HepG2 (cell line): ENCODE data around the gene NR3C2. TPM values are rescaled to one million over a fixed set of nuclear protein-coding genes. Genes with fewer than 3 reads are reported as not detected.

Source experiments
- ATAC-seq: fragments of 200-7000 bp; cut with Tn5 transposase; 3 replicates; pipeline ENCODE4 v1.9.1; 2020; ENCODE audit warnings: mild to moderate bottlenecking, moderate library complexity
- BruUV-seq: library from RNA; stranded (reverse); fragments of 400-500 nt; replicated peaks from 2 replicates; lab custom pipeline; 2021; lab: Mats Ljungman, UMichigan
- CTCF ChIA-PET: fragments of 300-600 bp; formaldehyde crosslinking; extraction: SDS; loops from one replicate; lab custom pipeline; 2021; ENCODE audit warnings: low total read pairs, inconsistent platforms, low intra/inter-chr PET ratio; lab: Yijun Ruan, JAX
- POLR2A ChIA-PET: fragments of 350-600 bp; sonication (Branson Sonifier 250); formaldehyde crosslinking; loops from one replicate; lab custom pipeline; 2020; ENCODE audit warnings: antibody characterized with exemption, inconsistent platforms; lab: Yijun Ruan, JAX
- DNase-seq: peaks from one replicate; pipeline ENCODE4 v3.0.0-alpha.2; 2015; ENCODE audit warnings: low spot score
- FAIRE-seq: peaks from 3 replicates; lab custom pipeline; 2011; peaks lifted over from hg19 to GRCh38; lab: Jason Lieb, UNC
- H2AFZ ChIP-seq: one replicate; pipeline ENCODE4 v1.6.1; 2011; ENCODE audit warnings: low read length, inconsistent platforms
- H3K27ac ChIP-seq: fragments of 300-600 bp; 3 replicates; pipeline ENCODE4 v1.8.0; 2011; ENCODE audit warnings: mixed run types, mild to moderate bottlenecking, mixed read lengths, low read length, inconsistent platforms; ENCODE audit not compliant: insufficient read depth; ENCODE audit errors: extremely low read length
- H3K27me3 ChIP-seq, 2 experiments: fragments of 200-600 bp in 1 of 2; 2 replicates in 1 of 2; 3 replicates in 1 of 2; pipeline versions ENCODE4 v1.6.0 to v1.8.0; 2011; ENCODE audit warnings: low read length in 2 of 2, mild to moderate bottlenecking in 2 of 2, moderate library complexity in 2 of 2, inconsistent platforms in 1 of 2; ENCODE audit not compliant: insufficient read depth in 2 of 2, control insufficient read depth in 1 of 2
- H3K36me3 ChIP-seq, 2 experiments: fragments of 200-600 bp in 1 of 2; replicated peaks in 1 of 2; 2 replicates in 1 of 2; 3 replicates in 1 of 2; pipeline versions ENCODE4 v1.5.1 to v1.8.0; 2011; ENCODE audit warnings: low read length in 2 of 2, inconsistent platforms in 1 of 2; ENCODE audit not compliant: insufficient read depth in 2 of 2, control insufficient read depth in 1 of 2
- H3K4me1 ChIP-seq: 2 replicates; pipeline ENCODE4 v1.5.1; 2012; ENCODE audit warnings: low read length, inconsistent platforms; ENCODE audit not compliant: insufficient read depth
- H3K4me2 ChIP-seq: 2 replicates; pipeline ENCODE4 v1.6.0; 2011; ENCODE audit warnings: low read depth, low read length, inconsistent platforms
- H3K4me3 ChIP-seq, 3 experiments: fragments of 200-600 bp in 1 of 3; sonication (generic), shearing (Covaris generic) in 1 of 3; replicated peaks in 1 of 3; 2 replicates each; pipeline ENCODE4 v1.5.1; 2011 to 2016; ENCODE audit warnings: low read length in 3 of 3, inconsistent platforms in 2 of 3, low read depth in 2 of 3, mild to moderate bottlenecking in 2 of 3, control low read depth in 1 of 3, mixed read lengths in 1 of 3; ENCODE audit not compliant: insufficient read depth in 1 of 3
- H3K79me2 ChIP-seq: one replicate; pipeline ENCODE4 v1.6.1; 2011; ENCODE audit warnings: low read length, inconsistent platforms; ENCODE audit not compliant: insufficient read depth
- H3K9ac ChIP-seq: 2 replicates; pipeline ENCODE4 v1.6.0; 2011; ENCODE audit warnings: mild to moderate bottlenecking, low read depth, low read length, inconsistent platforms; ENCODE audit not compliant: insufficient read depth
- H3K9me3 ChIP-seq: 2 replicates; pipeline ENCODE4 v1.5.1; 2012; ENCODE audit warnings: mild to moderate bottlenecking, low read length
- H4K20me1 ChIP-seq: 2 replicates; pipeline ENCODE4 v1.6.0; 2011; ENCODE audit warnings: inconsistent platforms, mild to moderate bottlenecking, low read length, moderate library complexity; ENCODE audit not compliant: insufficient read depth
- ARNT2 ChIP-seq: sonication (generic); formaldehyde crosslinking; IDR thresholded peaks from 2 replicates; pipeline ENCODE4 v1.8.0; 2022; ENCODE audit warnings: mild to moderate bottlenecking, low read depth, missing genetic modification reagents, moderate library complexity
- ATAD3A ChIP-seq: sonication (generic); formaldehyde crosslinking; IDR thresholded peaks from 2 replicates; pipeline ENCODE4 v1.4.0; 2020; ENCODE audit warnings: missing genetic modification reagents
- ATF7 ChIP-seq, 2 experiments: fragments of 450-650 bp in 1 of 2; sonication (generic) in 1 of 2; formaldehyde crosslinking in 1 of 2; IDR thresholded peaks; 2 replicates each; pipeline versions ENCODE4 v1.4.0 to v1.6.1; 2016 to 2020; ENCODE audit warnings: antibody characterized with exemption in 1 of 2, mild to moderate bottlenecking in 1 of 2, missing genetic modification reagents in 1 of 2
- ATF7-NPFF ChIP-seq: sonication (generic); formaldehyde crosslinking; IDR thresholded peaks from 2 replicates; pipeline ENCODE4 v1.8.1; 2023; ENCODE audit warnings: mild to moderate bottlenecking, low read depth, missing genetic modification reagents, moderate library complexity
- CEBPG ChIP-seq: IDR thresholded peaks from 2 replicates; pipeline ENCODE4 v1.6.1; 2016
- CREM ChIP-seq, 2 experiments: sonication (generic) in 1 of 2; formaldehyde crosslinking in 1 of 2; IDR thresholded peaks; 2 replicates each; pipeline versions ENCODE4 v1.4.0 to v1.6.1; 2016 to 2020; ENCODE audit warnings: antibody characterized with exemption in 1 of 2, mild to moderate bottlenecking in 1 of 2, missing genetic modification reagents in 1 of 2
- IRF2 ChIP-seq: IDR thresholded peaks from 2 replicates; pipeline ENCODE4 v1.6.1; 2018; ENCODE audit warnings: missing genetic modification reagents, missing compliant biosample characterization
- JUN ChIP-seq: sonication (generic); formaldehyde crosslinking; IDR thresholded peaks from 2 replicates; pipeline ENCODE4 v1.4.0; 2020; ENCODE audit warnings: mild to moderate bottlenecking, missing genetic modification reagents
- NFATC3 ChIP-seq: sonication (generic); formaldehyde crosslinking; IDR thresholded peaks from 2 replicates; pipeline ENCODE4 v1.5.1; 2020; ENCODE audit warnings: mild to moderate bottlenecking, missing genetic modification reagents
- NFIB ChIP-seq: sonication (generic); formaldehyde crosslinking; IDR thresholded peaks from 2 replicates; pipeline ENCODE4 v1.9.0; 2021; ENCODE audit warnings: missing genetic modification reagents, mild to moderate bottlenecking, borderline replicate concordance
- PAF1 ChIP-seq: IDR thresholded peaks from 2 replicates; pipeline ENCODE4 v1.6.1; 2016; ENCODE audit warnings: missing genetic modification reagents, missing compliant biosample characterization
- RXRA ChIP-seq: sonication (generic); formaldehyde crosslinking; IDR thresholded peaks from 2 replicates; pipeline ENCODE4 v1.5.1; 2020; ENCODE audit warnings: missing genetic modification reagents
- SNAPC5 ChIP-seq: sonication (generic); formaldehyde crosslinking; IDR thresholded peaks from 2 replicates; pipeline ENCODE4 v1.8.1; 2023; ENCODE audit warnings: mild to moderate bottlenecking, missing genetic modification reagents, borderline replicate concordance
- SP140L ChIP-seq: sonication (generic); formaldehyde crosslinking; IDR thresholded peaks from 2 replicates; pipeline ENCODE4 v1.4.0; 2020; ENCODE audit warnings: missing genetic modification reagents, borderline replicate concordance
- SRSF1 ChIP-seq: fragments of 200-400 bp; formaldehyde crosslinking; optimal IDR thresholded peaks from 2 replicates; pipeline ENCODE3; 2017; ENCODE audit warnings: mild to moderate bottlenecking, low read depth, low read length, moderate library complexity
- TCF12 ChIP-seq, 2 experiments: fragments of 450-650 bp in 1 of 2; sonication (generic) in 1 of 2; formaldehyde crosslinking in 1 of 2; IDR thresholded peaks; 2 replicates each; pipeline versions ENCODE4 v1.6.1 to v1.8.0; 2017 to 2022; ENCODE audit warnings: antibody characterized with exemption in 1 of 2, mild to moderate bottlenecking in 1 of 2, missing genetic modification reagents in 1 of 2, moderate library complexity in 1 of 2
- ZFP82 ChIP-seq: sonication (generic); formaldehyde crosslinking; IDR thresholded peaks from 2 replicates; pipeline ENCODE4 v1.5.1; 2020; ENCODE audit warnings: mild to moderate bottlenecking, missing genetic modification reagents, borderline replicate concordance
- ZNF251 ChIP-seq: sonication (generic); formaldehyde crosslinking; IDR thresholded peaks from 2 replicates; pipeline ENCODE4 v1.9.0; 2021; ENCODE audit warnings: mild to moderate bottlenecking, missing genetic modification reagents
- ZNF644 ChIP-seq: IDR thresholded peaks from 2 replicates; pipeline ENCODE4 v1.6.1; 2016; ENCODE audit warnings: low read depth
- ZNF674 ChIP-seq: sonication (generic); formaldehyde crosslinking; IDR thresholded peaks from 2 replicates; pipeline ENCODE4 v1.5.0; 2020; ENCODE audit warnings: low read depth, mild to moderate bottlenecking, missing genetic modification reagents
- ZUFSP ChIP-seq: sonication (generic); formaldehyde crosslinking; IDR thresholded peaks from 2 replicates; pipeline ENCODE4 v1.9.0; 2021; ENCODE audit warnings: missing genetic modification reagents, mild to moderate bottlenecking, borderline replicate concordance
- WGBS: methylation state at CpG from one replicate; pipeline ENCODE4 v1.1.6; 2017; ENCODE audit warnings: low lambda C conversion rate; 5-methylcytosine and 5-hydroxymethylcytosine counted together
- in situ Hi-C: cut with HindIII; loops from 2 replicates; pipeline ENCODE4 v1.10.0; 2017; ENCODE audit warnings: low pct_unique_long_range_greater_than_20kb; ENCODE audit not compliant: extremely low pct_ligation_motif_present
- intact Hi-C: fragments of 100-400 bp; cut with micrococcal nuclease; formaldehyde crosslinking; loops from one replicate; pipeline ENCODE4 v1.10.0; 2022; ENCODE audit not compliant: unreplicated experiment
- polyA plus RNA-seq, 8 experiments: library from polyadenylated mRNA; depleted of rRNA in 3 of 8; stranded (reverse) in 7 of 8; unstranded in 1 of 8; fragments of >200 nt; fragmentation: Illumina TruSeq in 4 of 8; extraction: Trizol in 4 of 8; gene quantifications; 2 replicates each; pipeline versions ENCODE4 v1.2.1 to v1.2.3, GENCODE V29; 2011 to 2016; ENCODE audit warnings: low read depth in 4 of 8, missing spikeins in 1 of 8, mixed read lengths in 1 of 8; ENCODE audit not compliant: insufficient read depth in 1 of 8
- total RNA-seq, 5 experiments: library from RNA; depleted of rRNA; stranded (reverse); fragments of >200 nt; fragmentation: Illumina TruSeq; extraction: Trizol; gene quantifications; 2 replicates each; pipeline ENCODE4 v1.2.3, GENCODE V29; 2016; ENCODE audit warnings: low read depth in 1 of 5
- TF ChIP-seq, protein P1 (sequence below): sonication (generic); formaldehyde crosslinking; IDR thresholded peaks from 2 replicates; pipeline ENCODE4 v1.5.0; 2020; ENCODE audit warnings: missing genetic modification reagents
- TF ChIP-seq, protein P2 (sequence below): sonication (generic); formaldehyde crosslinking; IDR thresholded peaks from 2 replicates; pipeline ENCODE4 v1.4.0; 2020; ENCODE audit warnings: mild to moderate bottlenecking, low read depth, missing genetic modification reagents

NR3C2 gene
- total and polyA plus RNA-seq, 2 of the 13 experiments (the other 11 are each of a cell fraction or from before 2014, with no cell fraction given), result 0.26 to 0.46 TPM

DNA sequence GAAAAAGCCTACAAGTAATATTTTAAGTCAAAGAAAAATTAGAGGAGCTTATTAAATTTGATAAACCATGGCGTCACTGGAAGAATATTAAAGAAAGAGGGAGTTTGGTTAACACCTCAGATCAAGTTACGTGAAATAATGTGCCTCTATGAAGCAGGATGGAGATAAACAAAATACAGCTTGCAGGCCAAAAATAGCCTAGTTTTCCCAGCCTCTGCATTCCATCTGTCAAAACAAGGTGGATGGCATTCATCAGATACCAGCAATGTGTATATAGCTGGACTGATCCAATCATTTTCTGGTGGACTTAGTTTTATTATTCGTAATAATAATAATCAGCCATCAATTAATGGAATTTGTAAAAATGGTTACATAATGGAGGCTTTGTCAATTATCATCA is 230.7 kb downstream of the NR3C2 start (continued):
- TF ChIP-seq, protein P1, sequence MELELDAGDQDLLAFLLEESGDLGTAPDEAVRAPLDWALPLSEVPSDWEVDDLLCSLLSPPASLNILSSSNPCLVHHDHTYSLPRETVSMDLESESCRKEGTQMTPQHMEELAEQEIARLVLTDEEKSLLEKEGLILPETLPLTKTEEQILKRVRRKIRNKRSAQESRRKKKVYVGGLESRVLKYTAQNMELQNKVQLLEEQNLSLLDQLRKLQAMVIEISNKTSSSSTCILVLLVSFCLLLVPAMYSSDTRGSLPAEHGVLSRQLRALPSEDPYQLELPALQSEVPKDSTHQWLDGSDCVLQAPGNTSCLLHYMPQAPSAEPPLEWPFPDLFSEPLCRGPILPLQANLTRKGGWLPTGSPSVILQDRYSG, result no peak
- no peak for TF ChIP-seq CEBPG (CRISPR knock-in tag)
- TF ChIP-seq SP140L (CRISPR knock-in tag), result no peak
- TF ChIP-seq JUN (CRISPR knock-in tag), result no peak
- TF ChIP-seq ZNF674 (CRISPR knock-in tag), result no peak
- TF ChIP-seq PAF1 (CRISPR knock-in tag), result no peak
- no peak for TF ChIP-seq ARNT2 (CRISPR knock-in tag)
- no peak for TF ChIP-seq SNAPC5
- TF ChIP-seq NFIB (CRISPR knock-in tag), result no peak
- no peak for TF ChIP-seq NFATC3 (CRISPR knock-in tag)
- TF ChIP-seq ATF7 (IDR thresholded peaks at IDR 0.05), result no peak
- TF ChIP-seq ATF7 (CRISPR knock-in tag; IDR thresholded peaks at IDR 0.05), result no peak

- POLR2A ChIA-PET, result no interaction called here
- no peak for TF ChIP-seq ZNF644 (CRISPR knock-in tag)
- no peak for TF ChIP-seq ZUFSP (CRISPR knock-in tag)
- TF ChIP-seq, protein P2, sequence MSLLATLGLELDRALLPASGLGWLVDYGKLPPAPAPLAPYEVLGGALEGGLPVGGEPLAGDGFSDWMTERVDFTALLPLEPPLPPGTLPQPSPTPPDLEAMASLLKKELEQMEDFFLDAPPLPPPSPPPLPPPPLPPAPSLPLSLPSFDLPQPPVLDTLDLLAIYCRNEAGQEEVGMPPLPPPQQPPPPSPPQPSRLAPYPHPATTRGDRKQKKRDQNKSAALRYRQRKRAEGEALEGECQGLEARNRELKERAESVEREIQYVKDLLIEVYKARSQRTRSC (CRISPR knock-in tag), result no peak
- TF ChIP-seq IRF2, result no peak
- TF ChIP-seq ZNF251 (CRISPR knock-in tag), result no peak
- TF ChIP-seq ZFP82 (CRISPR knock-in tag), result no peak
- TF ChIP-seq ATF7-NPFF (CRISPR knock-in tag), result no peak
- TF ChIP-seq TCF12 (IDR thresholded peaks at IDR 0.05), result no peak
- TF ChIP-seq TCF12 (CRISPR knock-in tag; IDR thresholded peaks at IDR 0.05), result no peak
- TF ChIP-seq SRSF1, result no peak
- no peak for TF ChIP-seq RXRA
- no peak for TF ChIP-seq ATAD3A (CRISPR knock-in tag)
- no peak for TF ChIP-seq CREM (IDR thresholded peaks at IDR 0.05)
- no peak for TF ChIP-seq CREM (CRISPR knock-in tag; IDR thresholded peaks at IDR 0.05)
Measured at GRCh38 chr4:148210661-148211060, 231.6 kb downstream of the NR3C2 start.

More at GRCh38 chr4:148210661-148211060, 231.6 kb downstream of the NR3C2 start:
- no peak overlapping the region for H3K4me2 ChIP-seq
- H3K27ac ChIP-seq, result no peak overlapping the region
- in situ Hi-C loops (no loop called here), intact Hi-C loops (no loop called here)
- no TSS peak for BruUV-seq
- no peaks in the 10 kb centered on the region for H3K9me3 ChIP-seq
- FAIRE-seq (no peak), DNase-seq (no peak), ATAC-seq (no peak)
- H3K27me3 ChIP-seq, result no peaks in the 10 kb centered on the region
- no peak overlapping the region for H3K9ac ChIP-seq
- no peak overlapping the region for H2AFZ ChIP-seq
- no peak overlapping the region for H3K4me3 ChIP-seq
- CTCF ChIA-PET, result no interaction called here
- H3K36me3 ChIP-seq, result no peaks in the 10 kb centered on the region
- H3K4me1 ChIP-seq, result no peaks in the 10 kb centered on the region
- H3K79me2 ChIP-seq, result no peaks in the 10 kb centered on the region
- no peaks in the 10 kb centered on the region for H4K20me1 ChIP-seq
- 4% methylated on average over 1 of the region's 1 CpG for WGBS
